NCI-H1105 (cell line): ENCODE results near the gene NEU4.
"Not testable (repeated sequence)": the region's sequence is repeated elsewhere in the genome, so short reads cannot be mapped to it uniquely, and the experiment has no call there.

Source experiments
- DNase-seq: peaks from one replicate; lab custom pipeline; 2025; lab: John Stamatoyannopoulos, UW

NEU4 gene

DNA sequence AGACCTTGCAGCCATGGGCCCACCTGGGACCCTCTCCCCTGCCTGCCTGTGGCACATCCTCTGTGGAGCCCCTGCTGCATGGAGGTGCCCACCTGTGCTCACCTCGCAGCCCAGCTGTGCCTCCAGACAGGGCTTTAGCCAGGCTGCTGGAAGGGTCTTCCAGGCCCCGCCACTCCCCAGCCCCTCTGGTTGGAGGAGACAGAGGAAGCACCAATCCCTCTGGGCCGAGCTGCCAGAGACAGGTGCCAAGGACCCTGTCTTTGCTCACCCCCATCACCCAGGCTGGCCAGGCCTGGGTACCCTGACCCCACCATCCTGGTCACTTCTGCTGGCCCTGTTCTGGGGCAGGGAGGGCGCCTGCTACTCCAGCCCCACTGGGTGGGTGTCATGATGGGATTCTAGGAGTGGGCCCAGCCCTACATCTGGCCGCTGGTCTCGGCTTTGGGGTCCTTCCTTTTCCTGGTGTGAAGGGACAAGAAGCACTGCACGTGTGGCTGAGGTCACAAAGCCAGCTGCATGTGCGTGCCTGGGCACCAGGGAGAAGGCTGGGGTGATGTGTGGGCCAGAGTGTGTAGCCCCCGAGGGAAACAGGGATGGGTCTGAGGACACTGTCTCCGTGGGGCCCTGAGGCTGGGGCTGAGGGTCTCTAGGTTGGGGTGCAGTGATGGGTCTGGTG is 9.3 kb upstream of the NEU4 start:
- DNase-seq = no peak

DNA sequence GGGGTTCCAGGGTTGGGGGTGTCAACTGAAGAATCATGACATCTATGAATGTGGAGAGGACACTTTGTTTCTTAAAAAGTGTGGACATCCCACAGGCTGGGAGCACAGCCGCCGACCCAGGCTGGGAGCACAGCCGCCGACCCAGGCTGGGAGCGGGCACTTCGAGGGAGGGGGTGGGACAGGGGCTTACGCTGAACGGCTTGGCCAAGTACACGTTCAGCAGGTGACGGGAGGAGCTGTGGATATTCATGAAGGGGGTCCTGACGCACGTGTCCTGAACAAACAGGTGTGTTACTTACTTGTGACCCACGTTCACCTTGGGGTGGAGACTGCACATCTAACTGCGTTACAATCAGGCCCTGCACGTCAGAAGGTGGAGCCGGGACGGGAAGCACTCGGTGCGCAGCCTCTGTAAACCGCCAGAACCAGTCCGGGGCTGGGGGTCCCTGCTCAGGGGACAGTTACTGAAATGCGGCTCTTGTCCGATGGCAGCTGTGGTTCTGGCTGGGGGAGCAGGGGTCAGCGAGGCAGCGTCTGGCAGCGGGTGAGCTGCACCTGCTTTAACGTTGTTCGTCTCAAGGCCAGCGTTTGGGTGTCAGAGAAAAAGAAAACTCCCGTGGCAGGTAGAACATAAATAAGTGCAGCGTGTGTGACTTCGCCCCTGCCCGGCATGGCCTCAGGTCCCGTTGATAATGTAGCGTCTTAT is 8.6 kb upstream of the NEU4 start:
- not testable (repeated sequence) for DNase-seq

DNA sequence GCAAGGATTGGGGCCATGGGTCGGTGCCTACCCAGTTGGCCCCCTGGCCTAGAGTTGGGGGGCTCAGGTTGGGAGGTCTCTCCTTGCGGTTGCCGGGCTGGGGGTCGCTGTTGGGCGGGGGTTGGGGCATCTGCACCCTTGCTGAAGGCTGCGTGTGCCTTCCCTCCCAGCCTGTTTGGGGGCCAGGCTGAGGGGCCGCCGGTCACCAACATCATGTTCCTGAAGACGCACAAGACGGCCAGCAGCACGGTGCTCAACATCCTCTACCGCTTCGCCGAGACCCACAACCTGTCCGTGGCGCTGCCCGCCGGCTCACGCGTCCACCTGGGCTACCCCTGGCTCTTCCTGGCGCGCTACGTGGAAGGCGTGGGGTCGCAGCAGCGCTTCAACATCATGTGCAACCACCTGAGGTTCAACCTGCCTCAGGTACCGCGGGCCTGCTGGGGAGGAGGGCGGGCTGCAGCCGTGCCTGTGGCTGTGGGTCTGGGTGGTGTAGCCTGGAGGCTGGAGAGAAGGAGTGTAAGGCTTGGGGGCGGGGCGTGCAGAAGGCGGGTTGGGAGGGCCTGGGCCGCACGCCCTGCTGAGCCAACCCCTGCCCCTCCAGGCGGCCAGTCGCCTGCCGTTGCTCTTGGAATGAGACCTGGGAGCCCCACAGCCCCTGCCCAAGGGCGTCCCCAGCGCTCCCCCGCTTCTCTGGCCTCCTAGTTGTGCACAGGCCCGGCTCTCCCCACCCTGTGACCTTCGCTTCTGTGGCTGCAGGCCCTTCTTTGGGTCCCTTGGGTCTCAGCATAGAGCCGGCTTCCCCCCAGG is 7.2 kb upstream of the NEU4 start:
- no peak for DNase-seq

DNA sequence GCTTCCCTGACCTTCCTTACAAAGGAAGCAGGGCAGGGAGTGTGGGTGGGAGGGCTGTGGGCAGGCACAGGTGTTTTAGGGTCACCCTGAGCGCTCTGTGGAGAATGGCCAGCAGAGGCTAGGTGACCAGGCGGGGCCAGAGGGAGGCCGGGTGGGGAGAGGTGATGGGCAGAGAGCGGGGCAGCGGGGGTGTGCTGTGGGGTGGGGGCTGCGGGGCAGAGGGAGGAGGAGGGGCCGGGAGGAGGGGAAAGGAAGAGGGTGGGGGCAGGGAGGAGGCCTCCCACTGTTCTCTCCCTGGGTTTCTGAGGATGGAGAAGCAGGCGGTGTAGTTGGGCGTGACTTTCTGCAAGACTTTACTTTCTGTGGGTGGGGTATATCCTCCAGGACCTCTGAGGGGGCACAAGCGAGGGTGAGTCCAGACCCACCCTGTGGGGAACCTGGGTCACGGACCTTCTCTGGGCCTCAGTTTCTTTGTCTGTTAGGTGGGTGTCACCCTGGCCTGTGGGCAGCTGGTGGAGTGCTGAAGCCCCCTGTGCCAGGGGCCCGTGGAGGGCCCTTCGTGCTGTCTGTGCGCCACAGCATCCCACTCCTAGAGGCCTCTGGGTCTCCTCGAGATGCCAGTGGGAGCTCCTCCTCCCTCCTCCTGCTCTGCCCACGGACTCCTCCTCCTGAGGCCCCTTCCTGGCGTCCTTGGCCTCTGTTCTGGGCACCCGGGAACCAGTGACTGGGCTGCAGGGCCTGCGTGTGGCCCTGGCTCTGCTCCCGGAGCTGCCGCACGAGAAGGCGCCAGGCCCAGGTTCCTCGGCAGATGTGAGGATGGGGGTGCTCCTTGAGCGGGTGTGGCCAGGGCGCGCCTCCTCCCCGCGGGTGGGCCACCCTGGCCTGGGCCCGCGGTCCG is 6.3 kb upstream of the NEU4 start:
- no peak for DNase-seq

DNA sequence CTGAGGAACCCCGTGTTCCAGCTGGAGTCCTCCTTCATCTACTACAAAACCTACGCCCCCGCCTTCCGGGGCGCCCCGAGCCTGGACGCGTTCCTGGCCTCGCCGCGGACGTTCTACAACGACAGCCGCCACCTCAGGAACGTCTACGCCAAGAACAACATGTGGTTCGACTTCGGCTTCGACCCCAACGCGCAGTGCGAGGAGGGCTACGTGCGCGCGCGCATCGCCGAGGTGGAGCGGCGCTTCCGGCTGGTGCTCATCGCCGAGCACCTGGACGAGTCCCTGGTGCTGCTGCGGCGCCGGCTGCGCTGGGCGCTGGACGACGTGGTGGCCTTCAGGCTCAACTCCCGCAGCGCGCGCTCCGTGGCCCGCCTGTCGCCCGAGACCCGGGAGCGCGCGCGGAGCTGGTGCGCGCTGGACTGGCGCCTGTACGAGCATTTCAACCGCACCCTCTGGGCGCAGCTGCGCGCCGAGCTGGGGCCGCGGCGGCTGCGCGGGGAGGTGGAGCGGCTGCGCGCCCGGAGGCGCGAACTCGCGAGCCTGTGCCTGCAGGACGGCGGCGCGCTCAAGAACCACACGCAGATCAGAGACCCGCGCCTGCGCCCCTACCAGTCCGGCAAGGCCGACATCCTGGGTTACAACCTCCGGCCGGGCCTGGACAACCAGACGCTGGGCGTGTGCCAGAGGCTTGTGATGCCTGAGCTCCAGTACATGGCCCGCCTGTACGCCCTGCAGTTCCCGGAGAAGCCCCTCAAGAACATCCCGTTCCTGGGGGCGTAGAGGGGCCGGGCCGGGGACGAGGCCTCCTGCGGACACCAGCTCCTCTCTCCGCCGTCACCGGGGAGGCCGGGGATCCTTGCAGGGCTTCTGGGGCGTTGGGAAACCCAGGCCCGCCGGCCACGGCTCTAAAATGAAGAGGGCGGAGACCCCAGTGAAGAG is 5.3 kb upstream of the NEU4 start:
- DNase-seq = peak; percentile 38

DNA sequence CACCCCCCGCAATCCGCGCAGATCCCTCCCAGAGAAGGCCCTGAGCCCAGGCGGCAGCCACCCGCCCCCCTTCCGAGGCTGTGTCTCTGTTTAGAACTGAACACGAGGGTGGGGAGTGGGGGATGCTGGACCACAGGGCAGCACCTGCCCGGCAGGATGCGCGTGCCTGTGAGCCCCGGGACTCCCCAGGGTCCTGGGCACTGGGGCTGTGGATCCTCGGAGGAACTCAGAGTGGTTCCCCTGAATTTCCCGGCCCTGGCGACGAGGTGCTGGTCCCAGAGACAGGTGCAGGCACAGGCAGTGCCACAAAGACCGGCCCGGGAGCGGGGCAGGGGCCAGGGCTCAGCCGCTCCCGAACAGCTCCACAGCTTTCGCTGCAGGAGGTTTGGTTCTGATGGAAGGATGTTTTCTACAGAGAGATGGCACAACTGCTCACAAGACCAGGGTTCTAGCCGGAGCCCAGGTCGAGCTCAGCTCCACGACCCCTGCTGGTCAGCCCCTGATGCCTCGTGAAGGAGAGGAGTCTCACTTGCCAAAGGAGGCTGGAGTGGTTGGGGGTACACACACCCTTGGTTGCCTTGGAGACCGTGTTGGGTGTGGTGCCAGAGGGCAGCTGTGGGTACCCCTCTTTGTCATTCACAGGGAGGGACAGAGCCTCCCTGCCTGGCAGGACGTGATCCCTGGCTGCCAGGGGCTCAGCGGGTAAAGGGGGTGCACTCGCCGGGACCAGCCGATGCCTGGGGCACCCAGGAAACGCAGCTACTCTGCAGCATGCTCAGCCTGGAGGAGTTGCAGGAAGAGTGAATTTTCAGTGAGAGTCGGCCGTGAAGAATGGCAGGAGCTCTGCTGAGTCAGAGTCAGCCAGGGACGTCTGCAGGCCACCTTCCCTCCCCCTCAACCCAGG is 4.4 kb upstream of the NEU4 start:
- no peak for DNase-seq

DNA sequence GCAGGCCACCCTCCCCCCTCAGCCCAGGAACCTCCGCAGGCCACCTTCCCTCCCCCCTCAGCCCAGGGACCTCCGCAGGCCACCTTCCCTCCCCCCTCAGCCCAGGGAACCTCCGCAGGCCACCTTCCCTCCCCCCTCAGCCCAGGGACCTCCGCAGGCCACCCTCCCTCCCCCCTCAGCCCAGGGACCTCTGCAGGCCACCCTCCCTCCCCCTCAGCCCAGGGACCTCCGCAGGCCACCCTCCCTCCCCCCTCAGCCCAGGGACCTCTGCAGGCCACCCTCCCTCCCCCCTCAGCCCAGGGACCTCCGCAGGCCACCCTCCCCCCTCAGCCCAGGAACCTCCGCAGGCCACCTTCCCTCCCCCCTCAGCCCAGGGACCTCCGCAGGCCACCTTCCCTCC is 2.8 kb upstream of the NEU4 start:
- not testable (repeated sequence) for DNase-seq

DNA sequence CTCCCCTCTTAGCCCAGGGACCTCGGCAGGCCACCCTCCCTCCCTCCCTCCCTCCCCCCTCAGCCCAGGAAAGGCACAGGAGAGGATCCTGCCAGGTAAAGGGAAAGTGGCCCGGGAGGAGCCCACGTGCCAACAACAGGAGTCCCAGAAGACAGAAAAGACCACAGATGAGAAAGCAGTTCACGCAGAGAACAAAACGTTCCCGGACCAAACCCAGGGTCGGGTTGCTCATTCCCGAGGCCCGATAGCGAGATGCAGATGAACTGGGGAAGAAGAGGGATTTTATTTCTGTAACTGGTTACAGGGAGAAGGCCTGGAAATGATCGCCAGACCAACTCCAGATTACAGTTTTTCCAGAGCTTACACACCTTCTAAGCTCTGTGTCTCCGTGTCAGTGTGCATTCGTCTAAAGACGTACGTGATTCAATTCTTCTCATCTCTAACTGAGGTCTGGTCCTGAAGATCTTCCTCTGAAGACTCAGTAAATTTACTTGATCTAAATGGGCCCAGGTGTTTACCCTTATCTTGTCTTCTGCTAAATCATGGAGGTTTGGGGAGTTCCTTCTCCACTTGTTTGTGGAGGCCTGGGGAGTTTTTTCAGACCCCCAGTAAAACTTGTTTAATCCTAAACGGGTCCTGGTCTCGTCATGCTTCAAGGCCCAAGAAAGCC is 807 bp upstream of the NEU4 start:
- DNase-seq = no peak

DNA sequence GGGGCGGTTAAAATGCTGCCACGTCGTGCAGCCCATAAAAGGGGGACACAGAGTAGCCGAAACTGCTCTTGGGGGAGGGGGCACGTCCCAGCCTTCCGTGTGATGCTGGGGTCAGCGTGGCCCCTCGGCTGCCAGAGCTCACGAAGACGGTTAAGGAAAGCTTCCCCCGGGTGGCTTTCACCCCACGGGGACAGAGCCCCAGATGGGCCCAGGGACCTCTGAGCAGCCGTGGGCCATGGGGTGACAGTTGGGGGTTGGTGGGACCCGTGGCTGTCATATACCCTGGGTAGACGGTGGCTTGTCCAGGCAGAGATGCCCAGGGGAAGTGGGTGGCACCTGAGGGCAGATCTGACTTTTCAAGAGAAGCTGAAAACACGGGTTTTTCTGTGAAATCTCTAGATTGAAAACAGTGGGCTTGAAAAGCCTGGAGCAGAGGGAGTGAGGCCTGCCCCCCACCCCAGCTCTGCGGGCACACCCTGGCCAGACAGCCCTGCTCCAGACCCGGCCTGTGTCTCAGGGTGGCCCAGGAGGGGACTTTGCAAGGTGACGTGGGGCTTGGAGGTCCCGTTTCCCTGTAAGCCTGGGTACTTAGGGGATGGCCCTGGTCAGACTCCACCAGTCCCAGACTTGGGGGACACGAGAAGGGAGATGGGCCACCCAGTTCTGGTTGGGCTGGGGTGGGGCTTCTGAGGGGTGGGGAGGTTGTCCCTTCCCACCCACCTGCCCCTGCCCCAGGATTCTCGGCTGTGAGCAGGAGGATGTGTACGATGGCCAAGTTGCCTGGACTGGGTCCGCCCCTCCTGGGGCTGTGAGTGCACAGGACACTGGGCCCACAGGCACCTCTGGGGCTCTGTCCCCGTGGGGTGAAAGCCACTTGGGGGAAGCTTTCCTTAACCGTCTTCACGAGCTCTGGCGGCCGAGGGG is 652 bp downstream of the NEU4 start:
- no peak for DNase-seq

DNA sequence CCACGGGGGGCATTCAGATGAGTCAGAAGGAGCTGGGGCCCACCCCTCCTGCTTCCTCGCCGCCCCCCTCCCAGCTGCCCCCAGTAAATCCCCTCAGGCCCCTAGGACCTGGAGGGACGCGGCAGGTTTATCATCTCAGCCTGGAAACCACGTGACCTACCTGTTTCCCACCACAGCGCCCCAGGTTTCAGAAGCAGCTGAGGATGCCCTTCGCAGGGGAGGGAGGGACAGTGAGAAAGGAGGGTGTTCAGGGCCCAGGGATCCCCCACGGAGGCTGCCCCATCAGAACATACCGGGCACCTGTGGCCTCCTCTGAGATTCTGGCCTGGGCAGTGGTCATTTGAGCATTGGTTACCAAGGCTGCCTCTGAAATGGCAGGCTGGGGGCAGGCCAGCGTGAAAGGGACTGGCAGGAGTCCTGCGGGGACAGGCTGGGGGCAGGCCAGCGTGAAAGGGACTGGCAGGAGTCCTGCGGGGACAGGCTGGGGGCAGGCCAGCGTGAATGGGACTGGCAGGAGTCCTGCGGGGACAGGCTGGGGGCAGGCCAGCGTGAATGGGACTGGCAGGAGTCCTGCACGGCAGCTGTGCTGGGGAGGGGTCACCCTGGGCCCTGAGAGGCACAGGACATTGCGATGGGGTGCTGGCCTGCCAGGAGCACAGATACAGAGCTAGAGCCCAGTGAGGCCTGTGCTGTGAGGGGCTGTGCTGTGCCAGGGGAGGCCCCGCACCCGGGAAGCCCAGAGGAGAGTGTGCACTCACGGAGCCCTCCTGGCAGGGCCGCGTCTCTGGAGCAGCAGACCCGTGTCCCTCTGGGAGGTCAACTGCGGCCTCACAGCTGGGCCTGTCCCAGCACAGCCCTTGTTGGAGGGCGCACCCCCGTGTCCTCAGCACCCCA is 1.6 kb downstream of the NEU4 start:
- no peak for DNase-seq

DNA sequence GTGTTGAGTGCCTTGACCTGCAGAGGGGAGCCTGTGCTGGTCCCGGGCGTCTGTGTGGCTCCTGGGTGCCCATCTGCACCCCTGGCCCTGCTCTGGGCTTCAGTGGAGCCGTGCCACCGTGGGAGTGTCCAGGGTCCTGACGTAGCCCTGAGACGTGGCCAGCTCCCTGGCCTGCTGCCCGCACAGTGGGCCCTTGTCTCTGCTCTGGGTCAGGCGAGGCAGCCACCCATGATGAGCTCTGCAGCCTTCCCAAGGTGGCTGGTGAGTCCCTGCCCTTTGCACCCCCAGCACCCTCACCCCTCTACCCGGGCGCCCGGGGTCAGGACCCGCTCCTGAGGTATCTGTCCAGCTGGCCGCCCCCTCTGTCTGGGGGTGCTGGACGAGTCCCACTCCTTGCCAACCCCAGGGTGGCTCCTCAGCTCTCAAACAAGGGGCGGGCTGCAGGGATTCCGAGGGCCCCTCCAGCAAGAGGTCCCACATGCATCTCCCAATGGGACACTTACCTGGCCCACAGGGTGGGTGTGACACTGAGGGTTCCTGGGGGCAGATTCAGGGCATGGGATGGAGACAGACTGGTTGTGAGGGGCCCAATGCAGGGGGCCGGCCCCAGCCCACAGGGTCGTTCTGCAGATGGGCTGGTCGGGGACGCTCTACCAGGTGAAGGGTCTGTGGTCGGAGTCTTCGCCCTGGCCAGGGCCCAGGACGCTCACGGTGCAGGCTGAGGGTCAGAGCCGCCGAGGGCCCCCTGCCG is 2.4 kb downstream of the NEU4 start:
- no peak for DNase-seq

DNA sequence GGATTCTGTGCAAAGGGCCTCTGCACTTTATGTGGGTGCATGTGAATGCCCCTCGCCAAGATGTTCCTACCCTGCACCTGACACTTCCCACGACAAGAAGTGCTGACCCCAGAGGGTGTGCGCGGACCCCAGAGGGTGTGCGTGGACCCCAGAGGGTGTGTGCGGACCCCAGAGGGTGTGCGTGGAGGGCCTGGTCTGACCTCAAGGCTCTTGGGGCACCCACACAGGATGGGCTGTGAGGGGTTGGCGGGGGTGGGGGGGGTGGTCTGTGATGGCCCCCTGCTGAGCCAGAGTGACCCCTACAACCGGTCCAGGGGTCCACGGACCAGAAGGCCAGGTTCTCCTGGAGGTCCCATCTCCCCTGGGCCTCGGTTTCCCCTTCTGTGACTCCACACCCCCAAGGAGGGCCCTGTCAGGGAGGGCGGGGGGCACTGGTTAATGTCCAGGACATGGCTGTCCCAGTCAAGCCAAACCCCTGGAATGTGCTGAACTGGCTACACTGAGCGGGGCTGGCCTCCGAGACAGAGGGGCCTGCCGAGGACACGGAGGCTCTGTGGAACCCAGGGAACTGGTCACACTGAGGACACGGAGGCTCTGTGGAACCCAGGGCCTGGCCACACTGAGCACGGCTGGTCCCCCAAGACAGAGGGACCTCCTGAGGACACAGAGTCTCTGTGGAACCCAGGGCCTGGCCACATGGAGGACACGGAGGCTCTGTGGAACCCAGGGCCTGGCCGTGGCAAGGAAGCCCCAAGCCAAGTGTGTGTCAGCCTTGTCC is 3.1 kb downstream of the NEU4 start:
- DNase-seq = no peak

DNA sequence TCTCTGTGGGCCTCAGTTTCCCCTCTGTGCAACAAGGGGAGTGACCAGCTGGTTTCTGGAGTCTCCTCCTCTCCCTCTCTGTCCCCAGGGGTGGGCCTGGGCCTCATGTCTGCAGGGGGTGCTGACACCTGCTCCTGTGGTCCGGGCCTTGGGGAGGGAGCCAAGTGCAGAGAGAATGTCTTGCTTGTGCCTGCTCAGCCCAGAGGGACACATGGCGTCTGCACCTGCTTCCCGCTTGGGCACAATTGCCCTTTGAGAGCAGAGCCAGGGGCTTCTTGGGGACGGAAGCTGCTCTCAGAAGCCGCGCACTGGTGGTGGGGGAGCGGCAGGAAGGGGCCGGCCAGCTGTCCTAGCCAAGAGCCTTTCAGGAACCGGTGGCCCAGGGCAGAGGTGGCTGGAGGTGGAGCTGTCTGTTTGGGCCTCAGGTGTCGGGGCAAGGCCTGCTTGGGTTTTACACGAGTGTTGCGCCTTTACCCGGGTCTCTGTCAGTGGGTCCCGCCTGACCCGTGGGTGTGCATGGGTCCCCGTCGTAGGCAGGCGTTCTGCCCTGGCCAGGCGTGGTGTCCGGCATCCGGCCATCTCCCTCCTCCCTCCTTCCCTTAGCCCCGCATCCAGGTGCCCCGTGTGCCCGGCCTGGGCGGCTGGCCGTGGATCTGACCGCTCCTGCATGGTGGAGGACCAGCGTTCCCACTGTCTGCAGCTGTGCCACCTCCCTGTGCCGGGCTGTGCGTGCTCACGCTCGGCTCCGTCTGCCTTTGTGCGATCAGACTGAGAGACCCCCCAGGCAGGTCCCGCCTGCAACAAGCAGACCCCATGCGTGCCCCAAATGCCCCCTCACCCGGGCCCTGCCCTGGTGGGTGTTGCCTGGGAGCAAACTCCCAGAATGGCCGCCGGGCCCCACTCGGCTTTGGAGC is 4.0 kb downstream of the NEU4 start:
- no peak for DNase-seq

DNA sequence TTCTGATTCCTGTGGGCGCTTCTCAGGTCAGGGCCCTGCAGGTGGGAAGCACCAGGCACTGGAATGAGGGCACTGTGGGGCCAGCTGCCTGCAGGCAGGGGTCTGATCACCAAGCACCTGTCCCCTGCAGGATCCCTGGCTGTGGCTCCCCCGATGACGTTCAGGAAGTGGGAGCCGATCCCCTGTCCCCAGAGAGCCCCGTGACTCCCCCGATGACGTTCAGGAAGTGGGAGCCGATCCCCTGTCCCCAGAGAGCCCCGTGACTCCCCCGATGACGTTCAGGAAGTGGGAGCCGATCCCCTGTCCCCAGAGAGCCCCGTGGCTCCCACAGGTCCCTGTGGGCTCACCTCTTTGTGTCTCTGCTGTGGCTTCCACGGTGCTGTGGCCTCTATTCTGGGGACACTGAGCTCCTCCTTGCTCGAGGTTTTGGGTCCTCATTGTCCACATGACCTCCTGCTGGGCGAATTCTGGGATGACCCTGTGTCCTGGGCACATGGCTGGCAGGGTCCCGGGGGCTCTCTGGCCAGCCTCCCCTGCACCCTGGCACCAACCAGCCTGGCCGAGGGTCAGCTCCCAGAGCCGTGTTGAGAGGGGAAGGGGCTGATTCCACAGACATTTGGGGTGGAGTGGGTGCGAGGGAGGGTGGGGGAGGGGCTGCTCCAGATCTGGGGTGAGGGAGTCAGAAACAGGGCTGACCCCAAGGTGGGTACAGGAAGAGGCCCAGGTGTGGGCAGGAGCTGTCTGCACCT is 4.8 kb downstream of the NEU4 start:
- no peak for DNase-seq
